Left lung (tissue), 10 donors: Measurements from ENCODE around the gene SAMD1. TPM values are rescaled to one million over a fixed set of nuclear protein-coding genes. Genes with fewer than 3 reads are reported as not detected.

ENCODE experiments used
- ATAC-seq: fragments of 200-7000 bp; cut with Tn5 transposase; one replicate; pipeline ENCODE4 v1.9.1; 2020; ENCODE audit warnings: moderate library complexity
- DNase-seq, 4 donors: peaks; one replicate each; pipeline ENCODE4 v3.0.0-alpha.2; 2013 to 2020
- H3K27ac ChIP-seq, 2 donors: fragments of 200-600 bp; sonication (generic) in 1 of 2; one replicate each; pipeline versions ENCODE4 v1.5.0 to v1.8.0; 2020 to 2021
- H3K27me3 ChIP-seq, 2 donors: fragments of 200-600 bp; sonication (generic) in 1 of 2; one replicate each; pipeline versions ENCODE4 v1.5.0 to v1.8.0; 2020 to 2021
- H3K36me3 ChIP-seq, 2 donors: fragments of 200-600 bp; sonication (generic) in 1 of 2; one replicate each; pipeline versions ENCODE4 v1.5.0 to v1.8.0; 2020 to 2021
- H3K4me1 ChIP-seq, 2 donors: fragments of 200-600 bp; one replicate each; pipeline ENCODE4 v1.8.0; 2021
- H3K4me3 ChIP-seq, 2 donors: fragments of 200-600 bp; sonication (generic) in 1 of 2; one replicate each; pipeline versions ENCODE4 v1.5.0 to v1.8.0; 2020 to 2021; ENCODE audit warnings: mild to moderate bottlenecking in 1 of 2
- H3K9me3 ChIP-seq, 2 donors: fragments of 200-600 bp; sonication (generic) in 1 of 2; one replicate each; pipeline versions ENCODE4 v1.5.0 to v1.8.0; 2020 to 2021
- intact Hi-C, 2 donors: fragments of 100-400 bp; cut with DNase I; formaldehyde crosslinking; loops; one replicate each; pipeline versions ENCODE4 v1.11.2 to v1.14.2; 2022
- polyA plus RNA-seq, 6 donors: library from polyadenylated mRNA; unstranded; fragments of 120-200 nt; gene quantifications; one replicate each; pipeline ENCODE4 v1.2.1, GENCODE V29; 2013; ENCODE audit not compliant: insufficient read length in 6 of 6
- total RNA-seq, 2 donors: library from RNA; stranded (reverse); fragmentation: NEBNext Ultra II Directional; extraction: Animal tissue kit (Norgen Biotek cat#: 25700); gene quantifications; one replicate each; pipeline ENCODE4 v1.2.1, GENCODE V29; 2021
- TF ChIP-seq, protein P1 (sequence below), 2 donors: fragments of 200-600 bp; sonication (generic) in 1 of 2; IDR thresholded peaks; one replicate each; pipeline versions ENCODE4 v1.5.0 to v1.8.0; 2021; ENCODE audit warnings: antibody characterized with exemption in 2 of 2
- donor health status: DM: no; HTN: yes; CAD: no.
- donor health status: DM: no; HTN: no; CAD: no.

SAMD1 gene
- total and polyA plus RNA-seq, 8 donors, result 37.8 to 56.9 (median 49.0) TPM

DNA sequence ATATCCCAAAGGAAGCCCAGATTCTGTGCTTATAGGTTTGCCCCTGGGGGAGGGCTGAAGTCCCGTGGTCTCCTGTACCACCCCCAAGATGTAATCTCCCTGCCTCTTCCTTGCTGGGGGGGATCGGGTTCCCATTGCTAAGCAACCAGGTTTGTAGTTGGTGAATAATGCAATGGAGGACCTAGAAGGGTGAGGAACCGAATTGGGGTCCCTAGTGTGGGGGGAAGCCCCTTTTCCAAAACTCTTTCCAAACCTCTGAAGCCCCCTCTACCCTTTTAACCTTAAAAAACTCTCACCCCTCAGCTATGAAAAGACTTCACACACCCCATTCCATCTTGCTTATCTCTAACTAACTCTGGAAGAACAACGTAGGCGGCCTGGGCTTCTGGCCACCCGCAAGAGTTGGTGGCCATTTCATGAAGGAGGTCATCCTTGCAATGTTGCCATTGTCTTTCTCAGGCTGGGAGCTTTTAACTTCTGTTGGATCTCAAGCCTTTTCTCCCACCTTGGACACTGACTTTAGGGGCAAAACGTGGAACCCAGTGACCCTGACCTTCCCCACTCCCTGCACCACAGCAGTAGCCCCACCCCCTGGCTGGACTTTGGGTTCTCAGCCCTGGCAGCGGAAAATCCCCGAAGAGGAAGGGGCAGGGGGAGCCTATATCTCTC lies 29.3 kb downstream of the SAMD1 start:
- TF ChIP-seq, protein P1, sequence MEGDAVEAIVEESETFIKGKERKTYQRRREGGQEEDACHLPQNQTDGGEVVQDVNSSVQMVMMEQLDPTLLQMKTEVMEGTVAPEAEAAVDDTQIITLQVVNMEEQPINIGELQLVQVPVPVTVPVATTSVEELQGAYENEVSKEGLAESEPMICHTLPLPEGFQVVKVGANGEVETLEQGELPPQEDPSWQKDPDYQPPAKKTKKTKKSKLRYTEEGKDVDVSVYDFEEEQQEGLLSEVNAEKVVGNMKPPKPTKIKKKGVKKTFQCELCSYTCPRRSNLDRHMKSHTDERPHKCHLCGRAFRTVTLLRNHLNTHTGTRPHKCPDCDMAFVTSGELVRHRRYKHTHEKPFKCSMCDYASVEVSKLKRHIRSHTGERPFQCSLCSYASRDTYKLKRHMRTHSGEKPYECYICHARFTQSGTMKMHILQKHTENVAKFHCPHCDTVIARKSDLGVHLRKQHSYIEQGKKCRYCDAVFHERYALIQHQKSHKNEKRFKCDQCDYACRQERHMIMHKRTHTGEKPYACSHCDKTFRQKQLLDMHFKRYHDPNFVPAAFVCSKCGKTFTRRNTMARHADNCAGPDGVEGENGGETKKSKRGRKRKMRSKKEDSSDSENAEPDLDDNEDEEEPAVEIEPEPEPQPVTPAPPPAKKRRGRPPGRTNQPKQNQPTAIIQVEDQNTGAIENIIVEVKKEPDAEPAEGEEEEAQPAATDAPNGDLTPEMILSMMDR (IDR thresholded peaks at IDR 0.05), result no peak
- H3K27ac ChIP-seq, result no peak overlapping the region
- intact Hi-C loops, result loop anchor here in 1 of 2 donors (10.0 kb wide), 1 partner anchor 176 kb away; no protein-coding TSS in a partner anchor
- DNase-seq, result no peak
- no peaks in the 10 kb centered on the region for H3K36me3 ChIP-seq
- peak overlapping the region in 1 of 2 donors; percentile 33 for H3K4me3 ChIP-seq
- peak; percentile 53 for ATAC-seq
- H3K27me3 ChIP-seq, result peaks cover 11 to 63% of the 10 kb centered on the region in 2 donors
- H3K4me1 ChIP-seq, result peaks cover 0 to 23% of the 10 kb centered on the region in 2 donors
- H3K9me3 ChIP-seq, result no peaks in the 10 kb centered on the region

DNA sequence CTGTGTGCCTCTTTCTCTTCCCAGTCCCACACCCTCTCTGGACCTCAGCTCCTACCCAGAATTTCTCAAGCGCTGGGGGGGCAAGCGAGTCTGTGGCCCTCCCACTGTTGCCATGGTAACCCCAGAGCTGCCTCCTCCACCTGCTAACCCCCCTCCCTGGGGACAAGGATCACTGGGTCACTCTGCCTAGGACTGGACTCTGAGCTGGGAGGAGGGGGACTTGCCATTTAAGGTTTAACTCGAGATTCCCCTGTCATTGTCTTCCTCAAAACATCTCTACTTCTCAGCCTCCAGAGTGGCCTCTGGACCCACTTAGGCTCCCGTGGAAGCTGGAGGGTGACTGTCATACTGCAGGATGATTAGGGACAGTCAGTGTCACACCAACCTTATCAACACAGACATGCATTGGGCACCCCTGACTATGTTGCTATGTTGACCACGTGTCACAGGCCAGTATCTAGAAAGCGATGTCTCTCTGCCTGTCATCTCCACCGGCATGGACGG lies 30.8 kb downstream of the SAMD1 start:
- DNase-seq (no peak), ATAC-seq (no peak)
- Histone ChIP-seq H3K4me3 (no peak overlapping the region), H3K4me1 (peaks cover 0 to 23% of the 10 kb centered on the region in 2 donors), H3K27me3 (peaks cover 11 to 64% of the 10 kb centered on the region in 2 donors), H3K27ac (no peak overlapping the region), H3K36me3 (no peaks in the 10 kb centered on the region), H3K9me3 (no peaks in the 10 kb centered on the region)
- intact Hi-C loops, result loop anchor here in 1 of 2 donors (10.0 kb wide), 1 partner anchor 175 kb away; no protein-coding TSS in a partner anchor
- TF ChIP-seq, protein P1 (IDR thresholded peaks at IDR 0.05), result no peak

DNA sequence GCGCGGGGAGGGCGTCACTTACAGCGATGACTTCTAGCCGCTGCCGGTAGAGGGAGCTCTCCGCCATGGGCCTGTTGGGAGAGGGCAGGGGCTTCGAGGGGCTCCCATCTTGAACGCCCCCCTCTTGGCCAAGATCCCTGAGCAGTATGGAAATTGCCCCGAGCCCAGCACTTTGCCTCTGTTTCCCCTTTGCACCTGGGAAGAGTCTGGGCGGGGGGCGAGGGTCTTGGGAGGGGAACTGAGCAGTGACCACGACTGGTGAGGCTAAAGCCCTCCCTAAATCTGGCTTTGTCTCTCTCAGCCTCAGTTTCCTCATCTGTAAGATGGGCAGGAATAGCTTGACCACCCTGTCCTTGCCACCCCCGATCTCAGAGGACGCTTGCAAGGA lies 31.5 kb downstream of the SAMD1 start:
- intact Hi-C loops, result no loop called here
- peaks cover 11 to 64% of the 10 kb centered on the region in 2 donors for H3K27me3 ChIP-seq
- DNase-seq (no peak), ATAC-seq (no peak)
- no peaks in the 10 kb centered on the region for H3K9me3 ChIP-seq
- H3K4me1 ChIP-seq, result peaks cover 0 to 23% of the 10 kb centered on the region in 2 donors
- H3K4me3 ChIP-seq, result no peak overlapping the region
- H3K36me3 ChIP-seq, result no peaks in the 10 kb centered on the region
- TF ChIP-seq, protein P1 (IDR thresholded peaks at IDR 0.05), result peak; percentile 34 to 38
- H3K27ac ChIP-seq, result no peak overlapping the region

DNA sequence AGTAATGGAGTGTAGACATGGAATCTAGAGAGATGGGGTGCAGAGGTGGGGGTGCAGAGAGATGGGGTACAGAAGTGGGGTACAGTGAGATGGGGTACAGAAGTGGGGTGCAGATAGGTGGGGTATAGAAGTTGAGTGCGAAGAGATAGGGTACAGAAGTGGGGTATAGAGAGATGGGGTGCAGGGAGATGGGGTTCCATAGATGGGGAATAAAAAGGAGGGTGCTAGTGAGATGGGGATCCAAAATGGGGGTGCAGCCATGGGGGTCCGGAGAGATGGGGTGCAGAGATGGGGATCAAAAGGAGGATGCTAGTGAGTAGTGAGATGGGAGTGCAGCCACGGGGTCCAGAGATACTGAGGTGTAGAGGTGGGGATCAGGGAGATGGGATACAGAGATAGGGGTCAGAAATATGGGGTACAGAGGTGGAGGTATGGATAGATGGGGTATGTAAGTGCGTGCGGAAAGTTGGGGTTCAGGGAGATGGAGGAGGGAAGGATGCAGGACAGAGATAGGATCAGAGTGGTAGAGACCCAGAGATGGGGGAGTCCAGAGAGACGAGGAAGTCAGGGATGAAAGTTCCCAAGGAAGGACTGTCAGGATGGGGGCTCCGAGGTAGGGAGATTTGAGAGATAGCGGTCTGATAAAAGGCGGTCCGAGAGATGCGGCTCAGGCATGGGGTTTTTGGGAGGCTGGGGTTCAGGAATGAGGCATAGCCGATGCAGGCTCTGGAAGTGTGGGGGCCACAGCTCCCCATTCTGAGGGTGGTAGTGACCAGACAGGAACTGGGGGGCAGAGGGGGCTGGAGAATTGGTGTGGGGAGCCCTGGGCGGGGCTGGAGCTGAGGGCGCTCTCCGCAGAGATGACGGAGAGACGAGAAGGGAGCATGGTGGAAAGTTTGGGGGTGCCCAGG lies 32.1 kb downstream of the SAMD1 start:
- peaks cover 11 to 64% of the 10 kb centered on the region in 2 donors for H3K27me3 ChIP-seq
- intact Hi-C loops, result no loop called here
- no peak overlapping the region for H3K4me3 ChIP-seq
- H3K36me3 ChIP-seq, result peaks cover 0 to under 1% of the 10 kb centered on the region in 2 donors
- TF ChIP-seq, protein P1 (IDR thresholded peaks at IDR 0.05), result no peak
- H3K9me3 ChIP-seq, result no peaks in the 10 kb centered on the region
- H3K4me1 ChIP-seq, result peaks cover 0 to 23% of the 10 kb centered on the region in 2 donors
- no peak for ATAC-seq
- no peak for DNase-seq
- no peak overlapping the region for H3K27ac ChIP-seq
